ENCODE measurements around the gene TGIF2. TPM values are rescaled to one million over a fixed set of nuclear protein-coding genes. Genes with fewer than 3 reads are reported as not detected.

The TGIF2 gene
- total and polyA plus RNA-seq, 2 of the 13 experiments (the other 11 are each of a cell fraction or from before 2014, with no cell fraction given), result 41.3 to 53.9 TPM

DNA sequence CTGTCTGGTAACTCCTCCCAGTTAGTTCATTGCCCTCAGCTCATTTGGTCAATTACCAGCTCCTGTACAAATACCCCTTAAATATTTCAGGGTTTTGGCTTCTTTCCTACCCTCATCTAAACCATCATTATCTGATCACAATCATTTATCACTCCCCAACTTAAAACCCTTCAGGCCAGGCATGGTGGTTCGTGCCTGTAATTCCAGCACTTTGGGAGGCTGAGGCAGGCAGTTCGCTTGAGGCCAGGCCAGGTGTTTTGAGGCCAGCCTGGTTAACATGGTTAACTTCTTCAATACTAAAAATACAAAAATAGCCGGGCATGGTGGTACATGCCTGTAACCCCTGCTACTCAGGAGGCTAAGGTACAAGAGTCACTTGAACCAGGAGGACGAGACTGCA lies 9.4 kb downstream of the TGIF2 start (continued):
- TF ChIP-seq, protein P1, sequence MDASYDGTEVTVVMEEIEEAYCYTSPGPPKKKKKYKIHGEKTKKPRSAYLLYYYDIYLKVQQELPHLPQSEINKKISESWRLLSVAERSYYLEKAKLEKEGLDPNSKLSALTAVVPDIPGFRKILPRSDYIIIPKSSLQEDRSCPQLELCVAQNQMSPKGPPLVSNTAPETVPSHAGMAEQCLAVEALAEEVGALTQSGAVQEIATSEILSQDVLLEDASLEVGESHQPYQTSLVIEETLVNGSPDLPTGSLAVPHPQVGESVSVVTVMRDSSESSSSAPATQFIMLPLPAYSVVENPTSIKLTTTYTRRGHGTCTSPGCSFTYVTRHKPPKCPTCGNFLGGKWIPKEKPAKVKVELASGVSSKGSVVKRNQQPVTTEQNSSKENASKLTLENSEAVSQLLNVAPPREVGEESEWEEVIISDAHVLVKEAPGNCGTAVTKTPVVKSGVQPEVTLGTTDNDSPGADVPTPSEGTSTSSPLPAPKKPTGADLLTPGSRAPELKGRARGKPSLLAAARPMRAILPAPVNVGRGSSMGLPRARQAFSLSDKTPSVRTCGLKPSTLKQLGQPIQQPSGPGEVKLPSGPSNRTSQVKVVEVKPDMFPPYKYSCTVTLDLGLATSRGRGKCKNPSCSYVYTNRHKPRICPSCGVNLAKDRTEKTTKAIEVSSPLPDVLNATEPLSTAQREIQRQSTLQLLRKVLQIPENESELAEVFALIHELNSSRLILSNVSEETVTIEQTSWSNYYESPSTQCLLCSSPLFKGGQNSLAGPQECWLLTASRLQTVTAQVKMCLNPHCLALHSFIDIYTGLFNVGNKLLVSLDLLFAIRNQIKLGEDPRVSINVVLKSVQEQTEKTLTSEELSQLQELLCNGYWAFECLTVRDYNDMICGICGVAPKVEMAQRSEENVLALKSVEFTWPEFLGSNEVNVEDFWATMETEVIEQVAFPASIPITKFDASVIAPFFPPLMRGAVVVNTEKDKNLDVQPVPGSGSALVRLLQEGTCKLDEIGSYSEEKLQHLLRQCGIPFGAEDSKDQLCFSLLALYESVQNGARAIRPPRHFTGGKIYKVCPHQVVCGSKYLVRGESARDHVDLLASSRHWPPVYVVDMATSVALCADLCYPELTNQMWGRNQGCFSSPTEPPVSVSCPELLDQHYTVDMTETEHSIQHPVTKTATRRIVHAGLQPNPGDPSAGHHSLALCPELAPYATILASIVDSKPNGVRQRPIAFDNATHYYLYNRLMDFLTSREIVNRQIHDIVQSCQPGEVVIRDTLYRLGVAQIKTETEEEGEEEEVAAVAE (CRISPR knock-in tag; IDR thresholded peaks at IDR 0.05; ENCODE audit: borderline replicate concordance), result no peak

DNA sequence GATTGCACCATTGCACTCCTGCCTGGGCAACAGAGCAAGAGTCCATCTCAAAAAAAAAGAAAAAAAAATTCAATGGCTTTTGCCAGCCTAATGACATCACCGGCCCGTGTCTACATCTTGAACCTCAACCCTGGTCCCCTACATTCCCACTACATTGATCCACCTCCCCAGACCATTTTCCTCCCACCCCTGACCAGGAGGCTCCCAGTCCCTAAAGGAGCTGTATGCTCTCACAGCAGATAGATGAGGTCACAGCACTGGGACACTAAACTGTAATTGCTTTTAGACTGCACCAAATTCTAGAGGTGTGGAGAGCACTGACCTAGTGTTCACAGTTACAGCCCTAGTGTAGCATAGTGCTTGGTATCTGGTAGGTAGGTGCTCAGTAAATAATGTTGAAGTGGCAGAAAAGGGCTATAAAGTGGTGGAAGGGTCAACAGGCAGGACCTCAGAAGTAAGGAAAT lies 10.7 kb downstream of the TGIF2 start:
- no peak overlapping the region for H3K4me2 ChIP-seq (ENCODE audit: low read depth, low read length)
- BruUV-seq (replicated peaks), result no TSS peak
- ATAC-seq (no peak; the same call in 2 of the 3 replicates), DNase-seq (ENCODE audit: low spot score) (no peak), FAIRE-seq (no peak)
- no peak overlapping the region for H3K27ac ChIP-seq (ENCODE audit: extremely low read length, insufficient read depth, low read length)
- in situ Hi-C loops (cut with HindIII; ENCODE audit: extremely low pct_ligation_motif_present, low pct_unique_long_range_greater_than_20kb), result no loop called here
- 77% methylated on average over 2 of the region's 2 CpGs for WGBS (ENCODE audit: low lambda C conversion rate)
- H2AFZ ChIP-seq (ENCODE audit: low read length), result no peak overlapping the region
- peaks cover 6% of the 10 kb centered on the region for H3K79me2 ChIP-seq (ENCODE audit: insufficient read depth, low read length)
- no peaks in the 10 kb centered on the region for H3K4me1 ChIP-seq (ENCODE audit: insufficient read depth, low read length)
- intact Hi-C loops (cut with micrococcal nuclease; ENCODE audit: unreplicated experiment), result no loop called here
- H3K4me3 ChIP-seq (replicated peaks in 1 of 3; ENCODE audit: insufficient read depth in 1 of 3, low read depth in 2 of 3, low read length in 3 of 3), result no peak overlapping the region
- ChIA-PET POLR2A (interaction anchor here (2.3 to 4.9 kb wide), 3 partner anchors 10 to 22 kb away, joined by 7 to 28 read pairs (median 10); partner anchors contain the start of genes RAB5IF and TGIF2), CTCF (ENCODE audit: low intra/inter-chr PET ratio, low total read pairs) (interaction anchor here (1.2 kb wide), 1 partner anchor 11 kb away, joined by 3 read pairs; the partner anchor contains the start of gene TGIF2)
- H3K9ac ChIP-seq (ENCODE audit: insufficient read depth, low read depth, low read length), result no peak overlapping the region
- peaks cover 39 to 60% of the 10 kb centered on the region in 2 experiments for H3K36me3 ChIP-seq (replicated peaks in 1 of 2; ENCODE audit: control insufficient read depth in 1 of 2, insufficient read depth in 2 of 2, low read length in 2 of 2)
- H3K27me3 ChIP-seq (ENCODE audit: control insufficient read depth in 1 of 2, insufficient read depth in 2 of 2, low read length in 2 of 2), result no peaks in the 10 kb centered on the region
- no peaks in the 10 kb centered on the region for H4K20me1 ChIP-seq (ENCODE audit: insufficient read depth, low read length)
- H3K9me3 ChIP-seq (ENCODE audit: low read length), result no peaks in the 10 kb centered on the region
- no peak for TF ChIP-seq PTBP1 (IDR thresholded peaks at IDR 0.05; ENCODE audit: low read depth, low read length, poor library complexity, severe bottlenecking)
- no peak for TF ChIP-seq ZBTB3 (CRISPR knock-in tag; IDR thresholded peaks at IDR 0.05; ENCODE audit: borderline replicate concordance, low read depth)
- TF ChIP-seq ZNF230 (CRISPR knock-in tag; IDR thresholded peaks at IDR 0.05), result no peak
- TF ChIP-seq CEBPG (CRISPR knock-in tag; IDR thresholded peaks at IDR 0.05), result no peak
- no peak for TF ChIP-seq ZNF44 (CRISPR knock-in tag; IDR thresholded peaks at IDR 0.05)
- TF ChIP-seq ZNF660 (CRISPR knock-in tag; IDR thresholded peaks at IDR 0.05; ENCODE audit: borderline replicate concordance, low read depth), result no peak
- TF ChIP-seq RBM22 (optimal IDR thresholded peaks at IDR 0.05; ENCODE audit: low read length), result peak; percentile 87
- no peak for TF ChIP-seq CENPBD1 (CRISPR knock-in tag; IDR thresholded peaks at IDR 0.05; ENCODE audit: borderline replicate concordance, low read depth)
- no peak for TF ChIP-seq ZNF839 (CRISPR knock-in tag; IDR thresholded peaks at IDR 0.05; ENCODE audit: borderline replicate concordance)
- TF ChIP-seq NR2C2 (CRISPR knock-in tag; IDR thresholded peaks at IDR 0.05; ENCODE audit: borderline replicate concordance), result no peak
- TF ChIP-seq POLR2AphosphoS5 (IDR thresholded peaks at IDR 0.05; ENCODE audit: low read depth, low read length), result peak; percentile 48; the same call in 1 of the 2 replicates
- TF ChIP-seq JUND (CRISPR knock-in tag; IDR thresholded peaks at IDR 0.05), result no peak
- no peak for TF ChIP-seq ADNP (CRISPR knock-in tag; IDR thresholded peaks at IDR 0.05)
- no peak for TF ChIP-seq ZNF562 (CRISPR knock-in tag; IDR thresholded peaks at IDR 0.05; ENCODE audit: borderline replicate concordance)
- no peak for TF ChIP-seq ZNF430 (CRISPR knock-in tag; IDR thresholded peaks at IDR 0.05)
- no peak for TF ChIP-seq ZZZ3 (CRISPR knock-in tag; IDR thresholded peaks at IDR 0.05; ENCODE audit: borderline replicate concordance)
- no peak for TF ChIP-seq KLF15 (CRISPR knock-in tag; IDR thresholded peaks at IDR 0.05; ENCODE audit: borderline replicate concordance)
- TF ChIP-seq ZNF24 (IDR thresholded peaks at IDR 0.05), result no peak
- no peak for TF ChIP-seq SRSF1 (optimal IDR thresholded peaks at IDR 0.05; ENCODE audit: low read depth, low read length)
- TF ChIP-seq AKAP8 (CRISPR knock-in tag; IDR thresholded peaks at IDR 0.05), result no peak
